Panc1 (cell line): ENCODE data around the gene MAP2K3.

ENCODE experiments used
- POLR2AphosphoS5 ChIP-seq: IDR thresholded peaks from 2 replicates; pipeline ENCODE4 v1.6.1; 2012; ENCODE audit warnings: mild to moderate bottlenecking, low read depth, low read length, moderate library complexity
- SIN3A ChIP-seq: IDR thresholded peaks from 2 replicates; pipeline ENCODE4 v1.6.1; 2012; ENCODE audit warnings: low read depth, mild to moderate bottlenecking, low read length, moderate library complexity, borderline replicate concordance; ENCODE audit not compliant: insufficient read depth
- TCF7L2 ChIP-seq: IDR thresholded peaks from 2 replicates; pipeline ENCODE4 v1.6.1; 2011; ENCODE audit warnings: mild to moderate bottlenecking, low read depth, low read length, inconsistent platforms
- TF ChIP-seq, protein P1 (sequence below): fragments of 450-650 bp; IDR thresholded peaks from 2 replicates; pipeline ENCODE4 v1.5.1; 2017; ENCODE audit warnings: mild to moderate bottlenecking
- TF ChIP-seq, protein P2 (sequence below), 2 experiments: IDR thresholded peaks; 2 replicates each; pipeline ENCODE4 v1.6.1; 2011 to 2012; ENCODE audit warnings: low read depth in 2 of 2, control low read depth in 1 of 2, low read length in 1 of 2, mild to moderate bottlenecking in 1 of 2, moderate library complexity in 1 of 2; ENCODE audit not compliant: insufficient read depth in 1 of 2

DNA sequence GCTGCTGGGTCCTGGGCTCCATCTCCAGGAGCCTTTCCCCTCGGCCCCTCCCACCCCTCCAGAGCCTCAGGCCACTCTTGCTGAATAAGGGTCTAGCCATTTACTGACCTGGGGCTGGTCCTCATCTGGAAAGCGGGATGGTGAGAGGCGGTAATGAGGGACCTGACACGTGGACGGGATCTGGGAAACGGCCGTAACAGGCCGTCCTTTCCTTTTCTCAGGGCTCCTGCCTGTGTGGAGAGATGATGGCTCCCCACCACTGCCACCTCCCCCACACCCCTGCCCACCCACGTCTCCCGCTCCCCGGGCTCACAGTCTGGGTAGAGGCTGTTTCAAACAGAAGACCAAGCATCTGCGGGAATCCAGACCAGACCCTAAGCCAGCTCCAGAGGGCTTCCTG is 71.1 kb downstream of the MAP2K3 start:
- TF ChIP-seq, protein P1, sequence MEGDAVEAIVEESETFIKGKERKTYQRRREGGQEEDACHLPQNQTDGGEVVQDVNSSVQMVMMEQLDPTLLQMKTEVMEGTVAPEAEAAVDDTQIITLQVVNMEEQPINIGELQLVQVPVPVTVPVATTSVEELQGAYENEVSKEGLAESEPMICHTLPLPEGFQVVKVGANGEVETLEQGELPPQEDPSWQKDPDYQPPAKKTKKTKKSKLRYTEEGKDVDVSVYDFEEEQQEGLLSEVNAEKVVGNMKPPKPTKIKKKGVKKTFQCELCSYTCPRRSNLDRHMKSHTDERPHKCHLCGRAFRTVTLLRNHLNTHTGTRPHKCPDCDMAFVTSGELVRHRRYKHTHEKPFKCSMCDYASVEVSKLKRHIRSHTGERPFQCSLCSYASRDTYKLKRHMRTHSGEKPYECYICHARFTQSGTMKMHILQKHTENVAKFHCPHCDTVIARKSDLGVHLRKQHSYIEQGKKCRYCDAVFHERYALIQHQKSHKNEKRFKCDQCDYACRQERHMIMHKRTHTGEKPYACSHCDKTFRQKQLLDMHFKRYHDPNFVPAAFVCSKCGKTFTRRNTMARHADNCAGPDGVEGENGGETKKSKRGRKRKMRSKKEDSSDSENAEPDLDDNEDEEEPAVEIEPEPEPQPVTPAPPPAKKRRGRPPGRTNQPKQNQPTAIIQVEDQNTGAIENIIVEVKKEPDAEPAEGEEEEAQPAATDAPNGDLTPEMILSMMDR = no peak
- TF ChIP-seq, protein P2, sequence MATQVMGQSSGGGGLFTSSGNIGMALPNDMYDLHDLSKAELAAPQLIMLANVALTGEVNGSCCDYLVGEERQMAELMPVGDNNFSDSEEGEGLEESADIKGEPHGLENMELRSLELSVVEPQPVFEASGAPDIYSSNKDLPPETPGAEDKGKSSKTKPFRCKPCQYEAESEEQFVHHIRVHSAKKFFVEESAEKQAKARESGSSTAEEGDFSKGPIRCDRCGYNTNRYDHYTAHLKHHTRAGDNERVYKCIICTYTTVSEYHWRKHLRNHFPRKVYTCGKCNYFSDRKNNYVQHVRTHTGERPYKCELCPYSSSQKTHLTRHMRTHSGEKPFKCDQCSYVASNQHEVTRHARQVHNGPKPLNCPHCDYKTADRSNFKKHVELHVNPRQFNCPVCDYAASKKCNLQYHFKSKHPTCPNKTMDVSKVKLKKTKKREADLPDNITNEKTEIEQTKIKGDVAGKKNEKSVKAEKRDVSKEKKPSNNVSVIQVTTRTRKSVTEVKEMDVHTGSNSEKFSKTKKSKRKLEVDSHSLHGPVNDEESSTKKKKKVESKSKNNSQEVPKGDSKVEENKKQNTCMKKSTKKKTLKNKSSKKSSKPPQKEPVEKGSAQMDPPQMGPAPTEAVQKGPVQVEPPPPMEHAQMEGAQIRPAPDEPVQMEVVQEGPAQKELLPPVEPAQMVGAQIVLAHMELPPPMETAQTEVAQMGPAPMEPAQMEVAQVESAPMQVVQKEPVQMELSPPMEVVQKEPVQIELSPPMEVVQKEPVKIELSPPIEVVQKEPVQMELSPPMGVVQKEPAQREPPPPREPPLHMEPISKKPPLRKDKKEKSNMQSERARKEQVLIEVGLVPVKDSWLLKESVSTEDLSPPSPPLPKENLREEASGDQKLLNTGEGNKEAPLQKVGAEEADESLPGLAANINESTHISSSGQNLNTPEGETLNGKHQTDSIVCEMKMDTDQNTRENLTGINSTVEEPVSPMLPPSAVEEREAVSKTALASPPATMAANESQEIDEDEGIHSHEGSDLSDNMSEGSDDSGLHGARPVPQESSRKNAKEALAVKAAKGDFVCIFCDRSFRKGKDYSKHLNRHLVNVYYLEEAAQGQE (IDR thresholded peaks at IDR 0.05; ENCODE audit: insufficient read depth in 1 of 2, low read depth in 2 of 2, low read length in 1 of 2) = no peak
- TF ChIP-seq POLR2AphosphoS5 = no peak
- no peak for TF ChIP-seq TCF7L2
- TF ChIP-seq SIN3A = no peak
